NOMO-1 treated with dmso at 0.1 percent for 144 hours (cell line): ENCODE data around the gene CHST1.

Source experiments
- DNase-seq: peaks from one replicate; lab custom pipeline; 2025; ENCODE audit not compliant: unreplicated experiment; lab: John Stamatoyannopoulos, UW

The CHST1 gene

GRCh38 chr11:45660729-45661438, 4.5 kb downstream of the CHST1 start:
- no peak for DNase-seq

GRCh38 chr11:45659818-45660160, 5.6 kb downstream of the CHST1 start:
- DNase-seq, result no peak

- no peak for DNase-seq
These were observed 6.2 kb downstream of the CHST1 start for GRCh38 chr11:45659031-45659817.

- DNase-seq, result no peak
These were observed 7.0 kb downstream of the CHST1 start for GRCh38 chr11:45658292-45658991.

GRCh38 chr11:45657496-45658260, 7.7 kb downstream of the CHST1 start:
- no peak for DNase-seq

- DNase-seq, result no peak
These were observed 9.6 kb downstream of the CHST1 start for GRCh38 chr11:45655831-45656230.

- no peak for DNase-seq
These were observed 10.1 kb downstream of the CHST1 start for GRCh38 chr11:45655347-45655756.

GRCh38 chr11:45655012-45655283, 10.5 kb downstream of the CHST1 start:
- DNase-seq, result no peak

- no peak for DNase-seq
These were observed 11.0 kb downstream of the CHST1 start for GRCh38 chr11:45654231-45655011.

GRCh38 chr11:45653277-45653676, 12.1 kb downstream of the CHST1 start:
- DNase-seq, result no peak

GRCh38 chr11:45652781-45653180, 12.6 kb downstream of the CHST1 start:
- DNase-seq, result no peak

- DNase-seq, result no peak
These were observed 13.3 kb downstream of the CHST1 start for GRCh38 chr11:45651841-45652749.

- DNase-seq, result no peak
These were observed 14.3 kb downstream of the CHST1 start for GRCh38 chr11:45651156-45651555.

- no peak for DNase-seq
These were observed 15.0 kb downstream of the CHST1 start for GRCh38 chr11:45650166-45651095.

- DNase-seq, result no peak
These were observed 15.8 kb downstream of the CHST1 start for GRCh38 chr11:45649544-45650165.

GRCh38 chr11:45648931-45649330, 16.5 kb downstream of the CHST1 start:
- DNase-seq, result no peak

GRCh38 chr11:45647786-45648185, 17.6 kb downstream of the CHST1 start:
- no peak for DNase-seq

- DNase-seq, result no peak
These were observed 18.1 kb downstream of the CHST1 start for GRCh38 chr11:45647329-45647728.
